Activated effector memory CD4-positive, alpha-beta T cell treated with Interleukin-2 at 50 U/mL for 16 hours (primary cell): Measurements from ENCODE around the gene HES3.

ENCODE experiments used
- DNase-seq: peaks from one replicate; pipeline ENCODE4 v3.0.0-alpha.2; 2020

HES3 gene

DNA sequence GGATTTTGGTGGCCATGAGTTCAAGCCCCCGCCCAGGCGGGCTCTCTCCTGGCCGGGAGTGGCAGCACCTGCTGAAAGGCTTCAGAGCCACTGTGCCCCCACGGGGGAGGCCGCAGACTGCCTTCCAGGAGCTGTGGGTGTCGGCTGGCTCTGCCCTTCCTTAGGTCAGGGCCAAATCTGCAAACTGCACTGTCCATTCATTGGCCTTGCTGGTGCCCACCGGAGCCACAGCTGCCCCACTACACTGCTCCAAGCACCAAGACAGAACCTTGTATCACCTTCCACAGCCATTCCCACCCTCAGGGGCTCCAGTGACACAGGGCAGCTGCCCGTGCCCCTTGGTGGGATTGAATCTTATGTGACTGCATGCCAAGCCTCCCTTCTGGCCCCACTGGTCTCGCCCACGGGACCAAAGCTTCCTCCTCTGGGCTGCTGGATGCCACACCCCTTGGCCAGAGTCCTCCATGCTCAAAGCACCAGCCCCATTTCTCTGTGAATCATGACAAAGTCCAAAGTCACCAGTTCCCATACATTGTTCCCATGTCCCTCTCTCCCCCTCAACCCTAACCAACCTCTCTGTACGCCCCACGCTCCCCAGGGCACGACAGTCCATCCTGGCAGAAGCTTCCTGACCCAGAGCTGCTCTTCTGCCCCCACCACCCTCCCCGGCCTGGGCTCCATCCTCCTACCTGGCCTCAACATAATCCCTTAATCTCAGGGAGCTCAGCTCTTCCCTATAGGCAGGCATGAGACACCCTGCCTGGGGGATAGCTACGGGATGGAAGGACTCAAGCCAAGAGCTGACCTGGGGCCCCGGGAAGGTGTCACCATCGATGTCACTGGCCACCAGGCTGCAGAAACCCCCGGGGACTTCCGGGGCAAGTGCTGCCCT is 37.8 kb downstream of the HES3 start:
- DNase-seq = no peak

GRCh38 chr1:6282577-6283270 is 38.7 kb downstream of the HES3 start:
- no peak for DNase-seq

DNA sequence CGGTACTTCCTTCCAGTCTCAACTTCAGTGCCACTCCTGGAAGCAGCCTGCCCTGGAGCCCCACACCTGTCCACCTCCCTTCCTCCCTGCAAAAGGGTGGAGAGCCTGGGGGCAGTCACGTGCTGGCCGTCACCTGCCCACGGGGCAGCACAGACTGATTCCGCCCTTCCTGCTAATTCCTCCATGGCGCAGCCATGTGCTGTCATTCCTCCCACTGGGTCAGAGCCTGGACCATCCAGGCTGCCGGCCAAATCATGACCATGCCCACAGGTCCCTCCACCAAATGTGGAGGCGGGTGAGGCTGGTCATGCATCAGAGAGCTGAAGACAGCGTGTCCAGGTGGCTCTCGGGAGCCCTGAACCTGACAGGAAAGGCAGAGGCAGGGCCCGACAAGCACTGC is 41.4 kb downstream of the HES3 start:
- no peak for DNase-seq

- no peak for DNase-seq
Observed at GRCh38 chr1:6286266-6286665, 42.3 kb downstream of the HES3 start.

DNA sequence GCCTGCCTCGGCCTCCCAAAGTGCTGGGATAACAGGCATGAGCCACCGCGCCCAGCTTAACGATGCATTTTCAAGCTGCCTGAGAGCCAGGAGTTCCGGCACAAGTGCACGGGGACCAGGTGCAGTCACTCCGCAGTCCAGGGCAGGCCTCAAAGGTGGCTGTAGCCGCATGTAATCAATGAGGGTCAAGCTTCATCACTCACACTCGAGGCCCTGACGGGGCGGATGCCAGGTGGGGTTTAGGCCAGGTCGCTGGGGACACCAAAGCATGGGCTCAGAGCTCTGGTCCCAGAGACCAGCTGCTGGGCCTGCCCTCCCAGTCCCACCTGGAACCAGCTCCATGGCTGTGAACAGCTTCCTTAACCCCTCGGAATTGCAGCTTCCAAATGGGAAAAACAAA is 43.0 kb downstream of the HES3 start:
- DNase-seq = no peak

DNA sequence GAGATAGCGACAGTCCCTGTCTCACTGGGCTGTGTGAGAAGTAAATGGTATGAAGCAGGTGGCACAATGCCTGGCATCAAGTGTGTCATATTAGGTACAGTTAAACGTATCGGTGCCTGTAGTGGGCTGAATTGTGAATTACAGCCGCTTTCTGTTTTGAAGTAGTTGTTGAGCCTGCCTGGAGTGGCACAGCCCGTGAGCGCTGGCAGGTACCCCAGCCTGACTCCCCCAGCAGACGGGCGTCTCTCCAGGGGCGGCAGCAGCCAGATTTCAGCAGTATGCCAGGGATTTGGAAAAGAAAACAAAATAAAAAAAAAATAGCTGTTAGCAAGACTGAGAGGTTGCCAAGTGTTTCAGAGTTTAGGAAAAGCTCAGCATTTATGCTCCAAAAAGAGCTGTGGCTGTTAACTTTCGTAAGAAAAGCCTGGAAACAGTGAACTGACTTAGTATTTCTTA is 43.5 kb downstream of the HES3 start:
- DNase-seq = no peak

GRCh38 chr1:6288026-6288425 is 44.0 kb downstream of the HES3 start:
- no peak for DNase-seq

- no peak for DNase-seq
Observed at GRCh38 chr1:6288665-6289064, 44.7 kb downstream of the HES3 start.

- no peak for DNase-seq
Observed at GRCh38 chr1:6292102-6292501, 48.1 kb downstream of the HES3 start.

DNA sequence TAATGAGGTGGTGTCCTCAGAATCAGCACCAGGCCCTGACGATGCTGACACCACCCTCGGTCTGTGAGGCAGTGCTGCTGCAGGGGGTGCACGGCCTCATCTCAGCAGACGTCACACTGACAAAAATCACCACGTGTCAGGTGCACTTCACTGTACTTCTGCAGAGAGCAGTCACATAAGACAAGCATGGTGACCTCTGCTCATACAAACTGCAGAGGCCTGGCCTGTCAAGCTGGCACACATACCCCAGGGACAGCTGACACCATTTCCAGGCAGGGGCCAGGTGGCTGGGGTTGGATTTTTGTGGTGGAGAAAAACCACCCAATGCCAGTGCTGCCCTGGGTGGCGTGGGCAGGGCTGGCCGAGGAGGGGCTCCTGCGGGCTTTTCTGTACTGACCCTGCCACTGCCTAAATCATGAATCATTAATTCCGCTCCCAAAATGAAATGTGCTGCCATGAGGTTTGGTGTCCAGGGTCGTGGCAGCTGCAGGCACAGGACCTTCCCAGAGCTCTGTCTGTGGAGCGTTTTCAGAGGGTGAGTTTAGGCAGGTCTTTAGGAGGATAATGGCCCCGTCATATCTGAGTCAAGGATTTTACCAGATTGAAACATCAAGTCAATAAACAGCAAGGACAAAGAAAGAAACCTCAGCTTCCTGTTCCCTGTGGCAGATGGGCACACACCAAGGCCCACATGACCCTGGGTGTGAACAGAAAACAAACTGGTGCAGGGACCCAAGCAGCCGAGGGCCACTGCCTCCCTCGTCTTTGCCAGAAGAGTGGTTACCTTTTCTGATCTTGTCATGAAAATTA is 50.3 kb downstream of the HES3 start:
- no peak for DNase-seq

GRCh38 chr1:6294890-6295556 is 51.0 kb downstream of the HES3 start:
- DNase-seq = no peak
